Activated naive CD4-positive, alpha-beta T cell treated with anti-CD3 and anti-CD28 coated beads, Interleukin-2, amount 10 ng/mL, durations not matched to agents 7 days and 5 days (primary cell): ENCODE measurements around the gene SIRPD.

ENCODE experiments used
- CTCF ChIA-PET: fragments of 350-600 bp; sonication (Branson Sonifier 250); formaldehyde crosslinking; loops from one replicate; lab custom pipeline; 2021; ENCODE audit warnings: antibody characterized with exemption; lab: Charles Lee
- DNase-seq: peaks from one replicate; pipeline ENCODE4 v3.0.0-alpha.2; 2020
- H3K27ac Mint-ChIP-seq: one replicate; pipeline ENCODE4 v1.8.0; 2021; ENCODE audit warnings: mild to moderate bottlenecking, moderate library complexity, mixed read lengths
- H3K27me3 Mint-ChIP-seq: one replicate; pipeline ENCODE4 v1.8.0; 2021; ENCODE audit warnings: mild to moderate bottlenecking, mixed read lengths
- H3K36me3 Mint-ChIP-seq: one replicate; pipeline ENCODE4 v1.8.0; 2021; ENCODE audit warnings: mixed read lengths
- H3K4me1 Mint-ChIP-seq: one replicate; pipeline ENCODE4 v1.8.0; 2021; ENCODE audit warnings: mixed read lengths
- H3K4me3 Mint-ChIP-seq: one replicate; pipeline ENCODE4 v1.8.0; 2021; ENCODE audit warnings: mild to moderate bottlenecking, moderate library complexity, mixed read lengths
- H3K9me3 Mint-ChIP-seq: one replicate; pipeline ENCODE4 v1.8.0; 2021; ENCODE audit warnings: mixed read lengths

The SIRPD gene

DNA sequence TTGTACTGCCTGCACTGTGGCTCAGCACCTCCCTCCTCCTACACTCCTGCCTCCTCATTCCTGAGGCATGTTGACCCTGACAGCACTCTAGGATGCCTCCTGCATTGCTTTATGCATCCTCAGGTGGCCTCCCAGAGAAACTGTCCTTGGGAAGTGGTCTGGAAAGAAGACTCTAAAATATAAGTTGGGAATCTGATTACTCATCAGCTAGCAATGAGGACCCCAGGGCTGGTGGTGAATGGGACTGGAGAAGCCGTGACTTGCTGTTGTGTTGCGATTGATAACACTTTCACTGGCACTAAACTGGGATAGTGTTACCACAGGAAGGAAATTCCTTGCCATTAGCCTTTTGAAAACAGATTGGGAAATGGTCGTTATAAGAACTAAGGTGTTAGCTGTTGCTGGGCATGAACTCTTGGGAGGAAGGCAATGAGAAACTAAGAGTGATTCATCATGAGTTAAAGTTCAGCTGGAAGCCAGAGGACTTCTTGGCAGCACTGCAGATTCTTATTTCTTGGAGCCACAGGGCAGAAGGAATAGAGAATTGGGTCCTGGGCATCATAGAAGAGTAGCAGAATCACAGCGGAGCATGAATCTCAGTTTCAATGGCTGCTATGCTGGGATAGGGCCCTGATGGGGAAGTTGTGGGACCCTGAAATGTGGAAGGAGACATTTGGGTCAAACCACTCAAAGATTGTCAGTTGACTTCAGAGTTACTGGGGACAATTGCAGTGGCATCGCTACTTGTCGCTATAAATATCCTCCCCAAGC, 10.1 kb upstream of the SIRPD start:
- Mint-ChIP-seq H3K27me3 (no peaks in the 10 kb centered on the region), H3K4me1 (no peaks in the 10 kb centered on the region), H3K4me3 (no peak overlapping the region), H3K27ac (no peak overlapping the region), H3K36me3 (peaks cover 7% of the 10 kb centered on the region), H3K9me3 (peaks cover 19% of the 10 kb centered on the region)
- CTCF ChIA-PET, result interaction anchor here (0.5 kb wide), 1 partner anchor 209 kb away, joined by 3 read pairs; no protein-coding TSS in a partner anchor
- DNase-seq, result no peak

DNA sequence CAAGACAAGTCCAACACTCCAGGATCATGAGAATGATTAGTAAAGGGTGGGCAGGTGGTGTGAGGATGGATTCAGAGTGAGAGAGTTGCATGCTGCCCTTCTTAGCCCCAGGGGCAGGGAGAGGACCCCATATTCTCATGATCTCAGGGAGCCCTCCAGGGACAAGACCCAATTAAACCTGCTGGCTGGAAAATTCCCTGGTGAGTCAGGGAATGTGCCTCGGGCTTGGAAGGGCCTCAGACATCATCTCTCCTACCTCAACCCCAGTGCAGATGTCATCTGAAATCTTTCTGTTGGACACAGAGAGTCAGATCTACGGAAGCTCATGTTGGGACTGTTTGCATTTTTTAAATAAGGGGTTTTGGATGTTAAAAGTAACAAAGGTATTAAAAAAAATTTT, 9.2 kb upstream of the SIRPD start:
- Mint-ChIP-seq H3K4me1 (no peaks in the 10 kb centered on the region), H3K27ac (no peak overlapping the region), H3K9me3 (peaks cover 21% of the 10 kb centered on the region), H3K4me3 (no peak overlapping the region), H3K27me3 (no peaks in the 10 kb centered on the region), H3K36me3 (peaks cover 7% of the 10 kb centered on the region)
- CTCF ChIA-PET, result no interaction called here
- no peak for DNase-seq

DNA sequence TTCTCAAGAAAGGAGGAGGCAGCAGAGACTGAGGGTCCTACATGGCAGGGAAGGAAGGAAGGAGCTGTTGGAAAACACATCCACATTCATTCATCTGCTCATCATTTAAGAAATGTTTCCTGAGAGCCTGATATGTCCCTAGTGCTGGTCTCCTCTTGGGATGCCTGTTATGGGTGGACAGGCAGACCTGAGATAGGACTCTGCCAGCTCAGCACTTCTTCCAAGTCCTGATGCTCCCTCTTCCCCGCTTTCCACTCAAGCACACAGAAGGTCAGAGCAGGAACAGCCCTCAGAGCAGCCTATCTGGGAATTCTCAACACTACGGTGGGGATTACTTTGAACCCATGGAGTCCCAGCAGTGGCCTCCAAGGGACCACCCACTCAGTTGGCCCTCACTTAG, 8.0 kb upstream of the SIRPD start:
- H3K27ac Mint-ChIP-seq, result no peak overlapping the region
- H3K4me1 Mint-ChIP-seq, result no peaks in the 10 kb centered on the region
- no peaks in the 10 kb centered on the region for H3K27me3 Mint-ChIP-seq
- DNase-seq, result no peak
- peaks cover 21% of the 10 kb centered on the region for H3K9me3 Mint-ChIP-seq
- CTCF ChIA-PET, result interaction anchor here (1.0 kb wide), 1 partner anchor 8 kb away, joined by 3 read pairs; the partner anchor contains the start of gene SIRPD
- peaks cover 7% of the 10 kb centered on the region for H3K36me3 Mint-ChIP-seq
- H3K4me3 Mint-ChIP-seq, result no peak overlapping the region

DNA sequence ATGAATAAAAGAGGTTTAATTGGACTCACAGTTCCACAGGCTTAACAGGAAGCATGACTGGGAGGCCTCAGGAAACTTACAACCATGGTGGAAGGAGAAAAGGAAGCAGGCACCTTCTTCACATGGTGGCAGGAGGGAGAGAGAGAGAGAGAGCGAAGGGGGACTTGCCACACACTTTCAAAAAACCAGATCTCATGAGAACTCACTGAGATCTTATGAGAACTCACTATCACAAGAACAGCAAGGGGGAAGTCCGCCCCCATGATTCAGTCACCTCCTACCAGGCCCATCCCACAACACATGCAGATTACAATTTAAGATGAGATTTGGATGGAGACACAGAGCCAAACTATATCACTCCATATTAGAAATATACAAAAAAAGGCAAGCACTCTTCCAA, 6.1 kb upstream of the SIRPD start:
- no peak overlapping the region for H3K4me3 Mint-ChIP-seq
- CTCF ChIA-PET, result no interaction called here
- no peak for DNase-seq
- H3K9me3 Mint-ChIP-seq, result peaks cover 21% of the 10 kb centered on the region
- H3K36me3 Mint-ChIP-seq, result peaks cover 7% of the 10 kb centered on the region
- no peaks in the 10 kb centered on the region for H3K27me3 Mint-ChIP-seq
- no peaks in the 10 kb centered on the region for H3K4me1 Mint-ChIP-seq
- H3K27ac Mint-ChIP-seq, result no peak overlapping the region

DNA sequence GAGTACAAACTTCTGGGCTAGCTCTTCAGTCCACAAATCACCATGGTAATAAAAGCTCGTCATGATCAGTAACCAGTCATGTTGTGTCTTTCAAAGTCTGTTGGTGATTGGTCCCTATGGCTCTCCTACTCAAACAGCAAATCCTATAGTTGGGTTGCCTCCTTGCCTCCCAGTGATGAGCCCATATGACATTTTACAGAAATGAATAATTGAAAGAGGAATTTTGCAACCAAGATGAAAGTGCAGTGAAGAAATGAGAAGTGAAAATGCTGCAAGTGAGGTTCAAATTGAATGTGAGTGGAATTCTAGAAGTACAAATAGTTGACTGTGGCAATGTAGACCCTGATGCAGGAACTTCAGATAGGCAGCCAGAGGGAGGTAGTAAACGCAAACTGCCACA, 5.1 kb upstream of the SIRPD start:
- CTCF ChIA-PET, result no interaction called here
- no peak overlapping the region for H3K4me3 Mint-ChIP-seq
- DNase-seq, result no peak
- H3K9me3 Mint-ChIP-seq, result peaks cover 21% of the 10 kb centered on the region
- H3K4me1 Mint-ChIP-seq, result no peaks in the 10 kb centered on the region
- H3K27ac Mint-ChIP-seq, result no peak overlapping the region
- peaks cover 7% of the 10 kb centered on the region for H3K36me3 Mint-ChIP-seq
- H3K27me3 Mint-ChIP-seq, result no peaks in the 10 kb centered on the region

DNA sequence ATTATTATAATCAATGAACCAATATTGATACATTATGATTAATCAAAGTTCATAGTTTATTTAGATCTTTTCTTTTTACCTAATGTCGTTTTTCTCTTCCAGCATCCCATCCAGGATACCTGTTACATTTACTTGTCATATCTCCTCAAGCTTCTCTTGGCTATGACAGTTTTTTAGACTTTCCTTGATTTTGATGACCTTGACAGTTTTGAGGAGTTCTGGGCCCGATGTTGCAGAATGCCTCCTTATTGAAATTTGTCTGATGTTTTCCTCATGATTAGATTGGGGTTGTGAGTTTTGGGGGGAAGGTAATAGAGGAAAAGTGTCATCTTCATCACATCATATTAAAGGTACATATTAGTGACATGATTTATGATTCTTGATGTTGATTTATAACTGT, 3.8 kb upstream of the SIRPD start:
- no peak for DNase-seq
- peaks cover 7% of the 10 kb centered on the region for H3K36me3 Mint-ChIP-seq
- CTCF ChIA-PET, result no interaction called here
- H3K4me1 Mint-ChIP-seq, result peaks cover 2% of the 10 kb centered on the region
- peaks cover 23% of the 10 kb centered on the region for H3K9me3 Mint-ChIP-seq
- H3K27ac Mint-ChIP-seq, result no peak overlapping the region
- no peak overlapping the region for H3K4me3 Mint-ChIP-seq
- H3K27me3 Mint-ChIP-seq, result no peaks in the 10 kb centered on the region

DNA sequence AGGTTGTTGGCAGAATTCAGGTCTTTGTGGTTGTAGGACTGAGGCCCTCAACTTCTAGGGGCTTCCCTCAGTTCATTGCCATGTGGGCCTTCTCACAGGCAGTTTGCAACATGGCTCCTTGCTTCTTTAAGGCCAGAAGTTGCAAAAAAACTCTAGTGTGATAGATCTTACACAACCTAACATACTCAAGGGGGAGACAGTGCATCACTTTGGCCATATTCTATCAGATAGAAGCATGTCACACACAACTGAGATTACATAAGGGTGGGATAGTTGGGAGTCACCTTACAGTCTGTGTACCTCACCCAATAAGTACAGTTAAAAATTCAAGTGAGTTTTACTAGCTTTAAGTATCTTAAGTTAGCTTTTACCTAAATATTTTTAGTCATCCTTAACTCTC, 1.6 kb downstream of the SIRPD start:
- Mint-ChIP-seq H3K36me3 (no peaks in the 10 kb centered on the region), H3K27me3 (no peaks in the 10 kb centered on the region), H3K9me3 (peaks cover 12% of the 10 kb centered on the region), H3K27ac (no peak overlapping the region), H3K4me3 (no peak overlapping the region), H3K4me1 (peaks cover 3% of the 10 kb centered on the region)
- DNase-seq, result no peak
- CTCF ChIA-PET, result interaction anchor here (0.7 to 1.8 kb wide), 5 partner anchors 49 to 225 kb away, joined by 3 to 6 read pairs (median 3); no protein-coding TSS in a partner anchor

DNA sequence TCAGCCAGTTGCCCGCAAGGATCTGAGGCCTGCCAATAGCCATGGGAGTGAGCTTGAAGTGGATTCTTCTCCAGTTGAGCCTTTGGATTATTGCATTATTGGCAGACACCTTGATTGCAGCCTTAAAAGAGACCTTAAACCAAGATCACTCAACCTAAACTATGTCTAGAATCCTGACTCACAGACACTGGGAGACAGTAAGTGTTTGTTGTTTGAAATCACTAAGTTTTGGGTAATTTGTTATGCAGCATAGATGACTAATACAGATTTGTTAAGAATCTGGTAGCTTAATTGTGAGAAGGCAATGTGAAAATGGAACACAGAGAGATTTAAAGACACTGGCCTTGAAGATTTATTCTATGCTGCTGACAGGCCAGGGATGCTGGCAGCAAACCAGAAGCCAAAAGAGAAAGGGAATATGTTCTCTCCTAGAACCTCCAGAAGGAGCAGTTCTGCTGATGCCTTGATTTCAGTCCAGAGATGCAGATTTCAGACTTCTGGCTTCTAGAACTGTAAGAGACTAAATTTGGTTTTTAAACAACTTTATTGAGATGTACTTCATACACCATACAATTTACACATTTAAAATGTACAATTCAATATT, 17.6 kb downstream of the SIRPD start:
- no peak for DNase-seq
- peaks cover 8% of the 10 kb centered on the region for H3K27me3 Mint-ChIP-seq
- H3K4me1 Mint-ChIP-seq, result peaks cover 4% of the 10 kb centered on the region
- H3K36me3 Mint-ChIP-seq, result no peaks in the 10 kb centered on the region
- peaks cover 3% of the 10 kb centered on the region for H3K9me3 Mint-ChIP-seq
- H3K27ac Mint-ChIP-seq, result no peak overlapping the region
- CTCF ChIA-PET, result interaction anchor here (0.7 kb wide), 1 partner anchor 36 kb away, joined by 3 read pairs; no protein-coding TSS in a partner anchor
- H3K4me3 Mint-ChIP-seq, result no peak overlapping the region

DNA sequence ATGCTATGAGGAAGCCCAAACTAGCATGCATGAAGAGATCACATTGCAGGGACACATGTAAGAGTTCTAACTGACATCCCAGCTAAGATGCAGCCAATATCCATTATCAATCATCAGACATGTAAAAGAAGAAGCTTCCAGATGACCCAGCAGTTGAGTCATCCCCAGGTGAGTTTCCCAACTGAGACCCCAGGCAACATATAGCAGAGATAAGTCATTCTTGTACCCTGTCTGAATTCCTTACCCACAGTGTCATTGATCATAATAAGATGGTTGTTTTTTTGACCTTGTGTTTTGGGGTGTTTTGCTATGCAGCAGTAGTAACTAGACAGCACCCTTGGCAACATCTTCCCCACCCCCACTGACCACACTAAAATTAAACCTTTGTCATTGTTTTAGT, 18.9 kb downstream of the SIRPD start:
- no peak overlapping the region for H3K4me3 Mint-ChIP-seq
- CTCF ChIA-PET, result interaction anchor here (1.2 to 1.5 kb wide), 2 partner anchors 9 to 10 kb away, joined by 3 read pairs; no protein-coding TSS in a partner anchor
- DNase-seq, result no peak
- no peaks in the 10 kb centered on the region for H3K36me3 Mint-ChIP-seq
- H3K27me3 Mint-ChIP-seq, result peaks cover 6% of the 10 kb centered on the region
- peaks cover 3% of the 10 kb centered on the region for H3K9me3 Mint-ChIP-seq
- no peak overlapping the region for H3K27ac Mint-ChIP-seq
- peaks cover 4% of the 10 kb centered on the region for H3K4me1 Mint-ChIP-seq

DNA sequence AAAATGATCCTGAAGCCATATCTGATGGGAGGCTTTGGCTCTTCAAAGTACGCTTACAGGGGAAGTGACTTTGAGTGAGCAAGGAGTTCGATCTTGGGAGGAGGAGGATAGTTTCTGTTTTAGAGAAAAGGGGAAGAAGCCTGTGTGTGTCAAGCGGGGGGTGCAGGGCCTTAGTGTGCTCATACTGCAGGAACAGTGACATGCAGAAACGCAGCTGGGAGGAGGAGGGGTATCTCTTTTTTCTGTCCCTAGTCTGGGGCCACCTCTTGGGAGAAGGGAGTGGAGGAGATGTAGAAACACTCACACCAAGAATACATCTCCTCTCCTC, 19.8 kb downstream of the SIRPD start:
- Mint-ChIP-seq H3K4me3 (no peak overlapping the region), H3K27ac (no peak overlapping the region), H3K4me1 (peaks cover 4% of the 10 kb centered on the region), H3K27me3 (peaks cover 10% of the 10 kb centered on the region), H3K9me3 (peaks cover 3% of the 10 kb centered on the region), H3K36me3 (no peaks in the 10 kb centered on the region)
- DNase-seq, result no peak
- CTCF ChIA-PET, result interaction anchor here (1.5 to 1.7 kb wide), 2 partner anchors 10 to 197 kb away, joined by 3 to 4 read pairs; no protein-coding TSS in a partner anchor

DNA sequence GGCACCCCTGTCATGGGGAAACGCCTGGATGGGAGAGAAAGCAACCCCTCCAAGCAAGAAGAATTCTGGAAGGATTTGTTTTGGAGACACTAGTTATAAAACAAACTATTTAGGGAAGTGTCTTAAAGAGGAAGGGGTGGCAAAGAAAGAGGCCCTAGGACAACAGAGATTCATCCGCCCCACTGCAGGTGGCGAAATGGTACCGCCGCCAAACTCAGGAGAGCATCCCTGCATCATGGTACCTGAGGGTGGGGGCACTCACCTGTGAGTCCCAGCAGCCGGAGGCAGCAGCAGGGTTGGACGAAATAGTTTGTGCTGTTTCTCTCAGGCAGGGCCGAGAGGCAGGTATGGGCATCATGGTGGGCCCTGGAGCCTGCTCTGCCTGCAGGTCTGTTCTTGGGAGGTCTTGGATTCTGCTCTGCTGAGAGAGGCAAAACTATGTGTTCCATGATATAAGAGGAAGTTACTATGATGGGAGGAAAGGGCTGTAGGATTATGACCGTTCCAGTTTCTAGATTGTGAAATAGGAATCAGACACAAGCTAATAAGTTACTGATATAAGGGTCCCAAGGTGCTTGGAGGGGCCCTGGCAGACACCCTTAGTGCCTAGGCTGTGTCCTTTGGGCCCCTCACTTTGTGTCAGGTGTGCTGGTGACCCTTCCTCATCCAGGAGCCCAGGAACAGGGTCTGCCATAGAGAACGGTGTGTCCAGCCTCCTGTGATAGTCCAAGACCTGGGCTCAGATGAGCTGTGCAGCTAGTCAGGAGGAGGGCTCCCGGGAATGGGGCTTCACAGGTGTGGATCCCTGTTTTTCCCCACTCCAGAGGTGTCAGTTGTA, 20.4 kb downstream of the SIRPD start:
- no peak overlapping the region for H3K4me3 Mint-ChIP-seq
- no peak for DNase-seq
- H3K4me1 Mint-ChIP-seq, result peaks cover 4% of the 10 kb centered on the region
- no peaks in the 10 kb centered on the region for H3K36me3 Mint-ChIP-seq
- H3K27me3 Mint-ChIP-seq, result peaks cover 10% of the 10 kb centered on the region
- H3K27ac Mint-ChIP-seq, result no peak overlapping the region
- CTCF ChIA-PET, result interaction anchor here (1.5 to 1.7 kb wide), 2 partner anchors 11 to 197 kb away, joined by 3 to 4 read pairs; no protein-coding TSS in a partner anchor
- H3K9me3 Mint-ChIP-seq, result peaks cover 3% of the 10 kb centered on the region

DNA sequence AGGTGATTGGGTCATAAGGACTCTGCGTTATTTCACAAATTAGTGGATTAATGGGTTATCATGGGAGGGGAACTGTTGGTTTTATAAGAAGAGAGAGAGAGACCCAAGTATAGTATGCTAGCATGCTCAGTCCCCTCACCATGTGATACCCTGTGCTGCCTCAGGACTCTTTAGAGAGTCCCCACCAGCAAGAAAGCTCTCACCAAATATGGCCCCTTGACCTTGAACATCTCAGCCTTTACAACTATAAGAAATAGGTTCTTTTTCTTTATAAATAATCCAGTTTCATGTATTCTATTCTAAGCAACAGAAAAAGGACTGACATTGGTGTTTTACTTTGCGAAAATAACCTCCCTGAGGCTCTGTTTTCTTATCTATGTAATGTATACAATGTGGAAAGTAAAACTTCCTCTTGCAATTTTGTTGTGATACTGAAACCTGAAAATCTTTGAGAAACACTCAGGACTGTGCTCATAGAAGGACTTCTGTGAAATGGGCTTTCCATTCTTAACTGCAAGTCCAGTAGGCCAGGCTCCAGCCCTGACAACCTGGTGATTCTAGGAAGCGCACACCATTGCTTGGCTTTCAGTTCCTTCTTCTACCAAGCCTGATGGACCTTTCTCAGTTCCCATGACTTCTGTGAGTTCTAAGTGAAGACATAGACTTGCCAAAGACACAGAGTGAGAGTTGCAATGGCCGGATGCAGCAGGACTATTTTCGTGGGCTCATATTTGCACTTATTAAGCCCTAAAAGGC, 21.9 kb downstream of the SIRPD start:
- CTCF ChIA-PET, result no interaction called here
- Mint-ChIP-seq H3K4me1 (peaks cover 4% of the 10 kb centered on the region), H3K9me3 (no peaks in the 10 kb centered on the region), H3K27me3 (peaks cover 10% of the 10 kb centered on the region), H3K36me3 (no peaks in the 10 kb centered on the region), H3K4me3 (no peak overlapping the region), H3K27ac (no peak overlapping the region)
- no peak for DNase-seq

DNA sequence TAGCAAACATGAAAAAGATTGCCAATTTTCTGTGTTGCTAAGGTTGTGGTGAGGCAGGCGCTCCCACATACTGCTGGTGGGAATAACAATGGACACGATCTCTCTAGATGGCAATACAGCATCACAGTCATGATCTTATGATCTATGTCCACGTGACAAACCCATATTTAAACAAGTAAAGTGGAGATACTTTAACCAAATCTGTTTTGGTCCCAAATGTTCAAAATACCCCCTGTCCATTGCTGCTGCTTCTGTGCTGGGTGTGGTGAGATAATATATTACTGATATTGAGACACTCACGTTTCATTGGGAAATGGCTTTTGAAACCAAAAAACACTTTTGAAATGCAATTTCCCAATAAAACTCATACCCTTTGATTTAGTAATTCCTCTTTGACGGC, 23.0 kb downstream of the SIRPD start:
- H3K27me3 Mint-ChIP-seq, result peaks cover 10% of the 10 kb centered on the region
- no peak overlapping the region for H3K27ac Mint-ChIP-seq
- no peaks in the 10 kb centered on the region for H3K9me3 Mint-ChIP-seq
- no peaks in the 10 kb centered on the region for H3K36me3 Mint-ChIP-seq
- CTCF ChIA-PET, result interaction anchor here (0.6 to 2.0 kb wide), 4 partner anchors 27 to 516 kb away, joined by 4 to 24 read pairs (median 7); no protein-coding TSS in a partner anchor
- H3K4me3 Mint-ChIP-seq, result no peak overlapping the region
- H3K4me1 Mint-ChIP-seq, result peaks cover 4% of the 10 kb centered on the region
- DNase-seq, result no peak
